ENCODE results near the gene ATP9B.
"Not testable (repeated sequence)": the region's sequence is repeated elsewhere in the genome, so short reads cannot be mapped to it uniquely, and the experiment has no call there.

ATP9B gene

GRCh38 chr18:79323471-79323870, 254.3 kb downstream of the ATP9B start:
- ATAC-seq, result no peak
- TF ChIP-seq OSR1 (CRISPR knock-in tag; IDR thresholded peaks at IDR 0.05), result no peak
- no peak for TF ChIP-seq ARNTL (CRISPR knock-in tag; IDR thresholded peaks at IDR 0.05; ENCODE audit: borderline replicate concordance, low read depth)
- no peak for TF ChIP-seq ZFP3 (CRISPR knock-in tag; IDR thresholded peaks at IDR 0.05)
- no peak for TF ChIP-seq ISL1 (CRISPR knock-in tag; IDR thresholded peaks at IDR 0.05)
- no peak for TF ChIP-seq GLIS3 (CRISPR knock-in tag; IDR thresholded peaks at IDR 0.05)
- no peak for TF ChIP-seq TSHZ2 (CRISPR knock-in tag; IDR thresholded peaks at IDR 0.05)
- no peak for TF ChIP-seq TCF4 (CRISPR knock-in tag; IDR thresholded peaks at IDR 0.05; ENCODE audit: borderline replicate concordance)
- no peak for TF ChIP-seq ZFP30 (CRISPR knock-in tag; IDR thresholded peaks at IDR 0.05)
- TF ChIP-seq ZNF70 (CRISPR knock-in tag; IDR thresholded peaks at IDR 0.05), result no peak
- no peak for TF ChIP-seq SNAI2 (CRISPR knock-in tag; IDR thresholded peaks at IDR 0.05)
- no peak for TF ChIP-seq POU6F1 (CRISPR knock-in tag; IDR thresholded peaks at IDR 0.05; ENCODE audit: borderline replicate concordance, low read depth)
- TF ChIP-seq CREB5 (CRISPR knock-in tag; IDR thresholded peaks at IDR 0.05; ENCODE audit: low read depth), result no peak

- no peak for ATAC-seq
- TF ChIP-seq CSRNP3 (CRISPR knock-in tag; IDR thresholded peaks at IDR 0.05) (no peak), ZFP30 (CRISPR knock-in tag; IDR thresholded peaks at IDR 0.05) (no peak), ZC3H10 (CRISPR knock-in tag; IDR thresholded peaks at IDR 0.05) (no peak), PPARA (CRISPR knock-in tag; IDR thresholded peaks at IDR 0.05; ENCODE audit: borderline replicate concordance) (no peak), ZNF565 (CRISPR knock-in tag; conservative IDR thresholded peaks at IDR 0.05; ENCODE audit: low read depth) (no peak), ZFP3 (CRISPR knock-in tag; IDR thresholded peaks at IDR 0.05) (no peak), CREB5 (CRISPR knock-in tag; IDR thresholded peaks at IDR 0.05; ENCODE audit: low read depth) (no peak), TOX (CRISPR knock-in tag; IDR thresholded peaks at IDR 0.05; ENCODE audit: borderline replicate concordance) (no peak), ESRRG (CRISPR knock-in tag; IDR thresholded peaks at IDR 0.05) (no peak)
These were observed 257.4 kb downstream of the ATP9B start for GRCh38 chr18:79326413-79327198.

- no peak for ATAC-seq
- no peak for TF ChIP-seq ISL1 (CRISPR knock-in tag; IDR thresholded peaks at IDR 0.05)
- no peak for TF ChIP-seq CSRNP3 (CRISPR knock-in tag; IDR thresholded peaks at IDR 0.05)
- TF ChIP-seq ZNF565 (CRISPR knock-in tag; conservative IDR thresholded peaks at IDR 0.05; ENCODE audit: low read depth), result no peak
- no peak for TF ChIP-seq ZFP30 (CRISPR knock-in tag; IDR thresholded peaks at IDR 0.05)
- no peak for TF ChIP-seq PPARA (CRISPR knock-in tag; IDR thresholded peaks at IDR 0.05; ENCODE audit: borderline replicate concordance)
These were observed 258.1 kb downstream of the ATP9B start for GRCh38 chr18:79327199-79327721.

GRCh38 chr18:79327915-79328314, 258.7 kb downstream of the ATP9B start:
- ATAC-seq, result not testable (repeated sequence)
